HG03575 (cell line): ENCODE data around the gene FCER1G.

Experiments used
- ATAC-seq: cut with Tn5 transposase; IDR thresholded peaks from one replicate; pipeline ENCODE4 v1.9.1; 2021; ENCODE audit not compliant: unreplicated experiment, insufficient number of reproducible peaks, low FRiP score; ENCODE audit errors: extremely low read depth

The FCER1G gene

DNA sequence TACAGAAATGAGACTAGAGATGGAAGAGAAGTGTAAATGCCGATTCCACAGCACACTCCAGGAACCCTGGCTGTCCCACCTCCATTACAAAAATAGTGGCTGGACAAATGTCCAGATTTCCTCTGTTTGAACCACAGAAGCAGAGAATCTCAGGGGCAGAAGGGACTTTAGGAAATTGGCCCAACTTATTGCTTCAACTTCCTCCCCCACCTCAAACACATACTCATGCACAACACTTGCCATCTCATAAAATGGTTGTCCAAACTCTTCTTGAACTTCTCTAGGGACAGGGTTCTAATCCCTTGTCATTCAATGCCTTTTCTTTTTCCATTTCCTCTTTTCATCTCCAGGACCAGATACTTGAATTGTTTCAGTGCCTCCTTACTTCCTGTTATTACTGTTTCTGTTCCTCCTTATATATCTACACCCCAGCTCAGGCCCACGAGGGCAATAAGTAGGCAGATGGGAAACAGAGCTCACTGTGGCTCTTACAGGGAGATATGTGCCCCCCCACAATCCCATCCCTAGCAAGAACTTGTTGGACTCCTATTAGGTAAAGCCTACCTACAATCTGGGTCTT is 29.3 kb upstream of the FCER1G start:
- ATAC-seq: no peak

DNA sequence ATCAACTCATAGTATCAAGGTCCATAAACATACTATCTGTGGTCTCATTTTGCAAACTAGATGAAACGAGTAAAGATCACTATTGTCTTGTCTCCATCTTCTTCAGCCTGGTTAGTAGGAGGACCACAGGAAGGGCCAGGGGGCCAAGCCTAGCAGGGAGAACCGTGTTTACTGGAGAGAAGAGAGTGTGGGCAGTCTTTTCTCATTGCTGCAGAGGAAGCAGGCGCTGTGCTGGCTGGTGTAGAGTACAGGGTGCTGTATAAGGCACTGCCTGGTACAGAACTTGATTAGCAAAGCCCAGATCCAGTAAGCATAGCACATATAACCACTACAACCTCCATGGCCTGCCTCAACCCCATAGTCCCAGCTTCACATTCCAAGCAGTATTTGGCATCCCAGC is 27.8 kb upstream of the FCER1G start:
- no peak for ATAC-seq

DNA sequence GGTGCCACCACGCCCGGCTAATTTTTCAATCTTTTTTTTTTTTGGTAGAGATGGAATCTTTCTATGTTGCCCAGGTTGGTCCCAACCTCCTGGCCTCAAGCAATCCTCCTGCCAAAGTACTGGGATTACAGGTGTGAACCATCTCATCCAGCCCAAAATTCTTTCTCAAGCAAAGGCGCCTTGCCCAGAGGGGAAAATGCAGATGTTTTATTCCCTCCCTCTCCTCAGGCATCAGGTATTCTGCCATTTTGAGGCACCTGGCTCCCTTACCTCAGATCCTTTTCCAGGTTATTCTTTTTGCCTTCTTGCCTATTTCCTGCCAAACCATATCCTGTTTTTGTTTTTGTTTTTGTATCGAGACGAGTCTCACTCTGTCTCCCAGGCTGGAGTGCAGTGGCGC is 26.7 kb upstream of the FCER1G start:
- ATAC-seq: no peak

DNA sequence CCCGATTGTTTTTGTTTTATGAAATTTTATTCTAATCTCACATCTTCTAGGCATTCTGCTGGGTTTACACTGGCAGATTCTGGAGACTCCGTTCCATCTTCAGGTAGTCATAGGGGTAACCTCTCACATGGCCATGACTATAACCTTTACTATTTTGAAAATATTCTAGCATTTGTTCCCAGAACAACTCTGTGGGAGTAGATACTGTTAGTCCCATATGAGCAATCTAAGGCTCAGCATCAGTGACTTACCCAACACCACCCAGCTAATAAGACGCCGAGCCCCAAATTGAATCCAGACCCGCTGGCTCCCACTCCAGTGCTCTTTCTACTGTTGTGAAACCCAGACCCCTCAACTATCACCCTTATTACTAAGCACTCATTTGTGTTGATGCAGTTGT is 26.1 kb upstream of the FCER1G start:
- no peak for ATAC-seq

DNA sequence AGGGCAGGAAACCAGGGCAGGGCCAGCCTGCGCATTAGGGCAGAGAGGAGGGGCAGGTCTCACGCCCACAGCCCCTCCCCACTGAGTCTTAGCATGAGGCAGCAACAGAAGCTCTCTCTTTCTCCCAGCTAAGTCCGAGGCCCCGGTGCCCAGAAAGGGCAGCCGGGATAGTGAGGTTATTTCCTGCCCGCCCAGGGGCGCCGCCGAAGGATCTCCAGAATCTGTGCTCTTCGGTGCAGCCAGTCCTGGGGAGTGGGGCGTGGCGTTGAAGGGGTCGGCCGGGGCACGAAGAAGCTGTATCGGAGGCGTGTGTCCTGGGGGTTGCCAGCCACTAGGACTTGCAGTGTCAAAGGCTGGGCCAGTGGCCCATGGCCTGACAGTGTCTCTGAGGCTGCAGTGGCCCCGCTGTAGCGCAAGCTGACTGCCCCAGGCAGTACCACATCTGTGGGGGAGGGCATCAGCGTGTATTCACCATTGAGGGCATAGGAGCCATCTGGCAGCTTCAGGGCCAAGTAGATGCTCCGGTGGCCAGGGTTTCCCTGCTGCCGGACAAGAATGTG is 24.1 kb upstream of the FCER1G start:
- no peak for ATAC-seq

DNA sequence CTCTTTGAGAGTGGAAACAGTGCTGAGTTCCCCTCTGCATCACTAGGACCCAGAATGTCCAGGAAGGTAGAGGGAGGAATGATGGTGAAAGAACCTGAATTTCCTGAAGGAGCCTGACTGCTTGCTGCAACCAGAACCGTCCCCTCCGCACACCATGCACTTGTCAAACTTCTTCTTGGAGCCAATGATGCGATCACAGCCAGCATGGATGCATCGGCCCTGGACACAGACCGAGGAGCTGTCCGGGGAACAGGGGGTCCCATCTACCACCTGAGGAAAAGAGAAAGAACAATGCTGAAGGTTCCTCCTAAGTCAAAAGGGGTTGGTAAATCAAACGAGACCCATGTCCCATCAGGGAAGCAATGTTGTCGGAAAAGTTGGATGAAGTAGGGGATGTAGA is 23.1 kb upstream of the FCER1G start:
- no peak for ATAC-seq

DNA sequence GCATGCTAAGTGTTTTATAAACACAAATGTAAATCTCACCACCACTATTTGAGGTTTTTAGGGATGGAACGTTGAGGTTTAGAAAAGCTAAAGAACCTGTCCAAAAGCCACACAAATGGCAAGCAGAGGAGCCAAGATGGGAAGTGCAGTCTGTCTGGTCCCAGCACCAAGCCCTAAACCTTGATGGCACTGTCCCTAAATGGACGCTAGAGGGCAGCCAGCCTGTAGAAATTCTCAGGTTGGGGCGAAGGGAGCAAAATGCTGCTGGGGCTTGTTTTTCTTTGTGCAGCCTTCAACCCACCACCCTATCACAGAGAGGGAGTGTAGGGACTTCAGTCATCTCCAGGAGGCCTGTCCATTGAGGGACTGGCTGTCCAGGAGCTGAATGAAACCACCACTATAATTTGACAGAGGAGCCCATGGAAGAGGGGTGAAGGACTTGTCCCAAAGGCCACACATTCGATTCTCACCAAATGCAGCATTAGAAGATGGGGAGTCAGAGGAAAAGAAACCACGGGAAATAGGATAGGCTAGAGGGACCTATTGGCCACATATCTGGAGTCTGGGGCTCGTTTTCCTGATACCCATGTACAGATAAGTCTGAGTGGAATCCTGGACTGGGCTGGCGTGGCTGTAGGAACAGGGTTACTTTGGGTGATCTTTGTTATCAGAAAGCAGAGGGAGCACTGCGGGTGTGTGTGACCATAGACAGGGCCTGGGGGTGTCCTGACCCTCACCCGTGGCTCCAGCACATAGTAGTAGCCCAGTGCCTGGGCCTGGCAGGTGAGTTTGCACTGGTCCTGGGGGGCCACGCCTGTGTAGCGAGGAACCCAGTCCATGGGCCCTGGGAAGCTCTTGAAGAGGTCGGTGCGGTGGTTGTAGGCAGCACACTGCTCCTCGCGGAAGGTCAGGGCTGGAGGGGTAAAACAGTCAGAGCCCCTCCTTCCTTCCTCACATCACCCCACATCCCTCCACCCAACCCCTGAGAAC is 22.3 kb upstream of the FCER1G start:
- no peak for ATAC-seq

DNA sequence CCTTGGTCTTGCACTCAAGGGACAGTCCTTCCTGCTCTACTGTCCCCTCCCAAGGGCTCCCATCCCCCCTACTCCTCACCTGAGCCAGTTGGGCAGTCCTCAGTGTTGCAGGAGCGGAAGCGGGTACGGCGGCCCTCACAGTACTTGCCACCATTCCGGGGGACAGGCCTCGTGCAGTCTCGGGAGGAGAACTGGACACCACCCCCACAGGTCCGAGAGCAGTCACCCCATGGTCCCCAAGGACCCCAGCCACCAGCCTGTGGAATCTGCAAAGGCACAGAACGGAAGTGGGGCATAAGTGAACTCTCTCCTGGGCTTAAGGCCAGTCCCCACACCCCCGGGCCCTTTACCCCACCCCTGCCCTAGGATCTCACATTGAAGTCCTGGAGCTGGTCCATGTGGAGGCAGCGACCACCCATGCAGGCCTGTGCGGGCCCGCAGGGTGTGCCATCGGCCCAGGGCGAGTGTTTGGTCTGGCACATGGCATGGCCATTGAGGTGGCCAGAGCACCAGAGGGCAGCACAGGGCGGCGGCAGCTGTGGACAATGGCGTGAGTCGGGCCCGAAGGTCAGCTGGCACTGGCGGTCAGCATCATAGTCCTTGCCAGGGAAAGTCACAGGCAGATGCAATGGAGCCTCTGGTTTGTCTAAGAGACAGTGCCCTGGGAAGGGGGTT is 21.4 kb upstream of the FCER1G start:
- no peak for ATAC-seq

DNA sequence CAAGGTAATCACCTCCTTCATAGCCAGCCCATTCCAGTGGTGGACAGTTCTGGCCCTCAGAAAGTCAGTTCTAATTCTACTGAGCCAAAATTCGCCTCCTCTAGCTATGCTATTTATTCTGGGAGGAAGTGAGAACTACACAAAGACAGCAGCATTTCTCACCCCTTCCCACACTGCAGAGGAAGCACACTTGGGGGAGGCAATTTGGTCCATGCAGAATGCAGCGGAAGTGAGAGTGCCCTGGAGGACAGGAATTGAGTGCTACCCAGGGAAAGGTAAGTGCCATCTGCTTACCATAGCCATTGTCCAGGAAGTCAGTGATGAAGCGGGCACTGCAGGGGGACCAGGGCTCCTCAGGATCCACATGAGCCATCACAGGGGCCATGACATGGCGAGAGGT is 19.9 kb upstream of the FCER1G start:
- no peak for ATAC-seq

DNA sequence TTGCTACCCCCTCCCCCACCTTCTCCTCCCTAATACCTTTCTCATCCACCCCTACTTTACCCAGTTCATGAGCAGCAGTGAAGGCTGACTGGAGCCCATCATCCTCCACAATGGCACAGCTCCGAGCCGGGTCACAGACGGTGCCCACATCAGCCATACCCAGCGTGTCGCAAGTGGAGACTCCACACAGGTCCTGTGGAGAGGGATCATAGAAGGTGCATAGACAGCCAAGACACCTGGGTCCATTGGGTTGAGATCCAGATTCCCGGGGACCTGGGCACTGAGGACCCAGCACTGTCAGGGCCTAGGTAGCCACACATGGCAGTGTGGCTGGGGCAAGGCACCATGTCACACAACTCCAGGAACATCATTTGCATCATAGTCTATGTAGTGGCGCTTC is 19.0 kb upstream of the FCER1G start:
- no peak for ATAC-seq

DNA sequence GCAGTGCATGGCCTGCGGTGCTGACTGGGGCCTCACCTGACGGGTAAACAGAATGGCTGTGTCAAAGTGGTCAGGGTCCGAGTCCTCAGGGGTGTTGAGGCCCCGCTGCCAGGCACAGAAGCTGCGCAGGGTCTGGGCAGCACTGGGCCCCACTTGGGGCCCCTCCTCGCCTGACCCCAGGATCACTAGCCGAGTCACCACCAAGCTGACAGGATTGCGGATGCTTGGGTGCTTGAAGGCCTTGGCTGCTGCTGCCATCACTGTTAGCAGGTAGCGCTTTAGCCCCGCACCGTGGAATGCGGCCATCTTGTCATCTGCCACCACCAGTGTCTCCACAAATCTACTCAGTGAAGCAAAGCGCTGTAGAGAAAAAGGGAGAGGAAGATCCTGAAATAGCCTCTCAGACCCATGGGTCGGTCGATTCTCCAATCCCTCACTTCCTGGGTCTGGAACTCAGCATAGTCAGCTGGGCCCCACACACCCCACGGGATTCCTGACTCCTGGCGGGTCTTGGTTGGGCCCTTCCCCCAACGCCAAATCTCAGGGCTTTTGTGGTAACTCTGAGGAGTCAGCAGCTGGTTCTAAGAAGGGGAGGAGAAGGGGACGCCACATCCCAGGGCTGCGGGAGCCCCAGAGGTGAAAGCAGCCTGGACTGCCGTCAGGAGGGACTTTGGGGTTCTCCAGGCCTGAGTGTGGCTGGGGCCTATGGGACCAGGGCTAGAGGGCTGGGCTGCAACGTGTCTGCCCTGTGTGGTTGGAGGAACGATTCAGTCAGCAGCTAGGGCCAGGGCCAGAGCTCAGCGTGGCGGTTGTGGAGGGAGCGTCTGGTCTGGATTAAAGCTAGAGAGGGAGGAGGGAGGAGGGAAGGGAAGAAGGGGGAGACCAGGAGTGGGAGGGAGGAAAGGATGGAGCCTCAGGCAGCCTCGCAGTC is 18.3 kb upstream of the FCER1G start:
- ATAC-seq: no peak

DNA sequence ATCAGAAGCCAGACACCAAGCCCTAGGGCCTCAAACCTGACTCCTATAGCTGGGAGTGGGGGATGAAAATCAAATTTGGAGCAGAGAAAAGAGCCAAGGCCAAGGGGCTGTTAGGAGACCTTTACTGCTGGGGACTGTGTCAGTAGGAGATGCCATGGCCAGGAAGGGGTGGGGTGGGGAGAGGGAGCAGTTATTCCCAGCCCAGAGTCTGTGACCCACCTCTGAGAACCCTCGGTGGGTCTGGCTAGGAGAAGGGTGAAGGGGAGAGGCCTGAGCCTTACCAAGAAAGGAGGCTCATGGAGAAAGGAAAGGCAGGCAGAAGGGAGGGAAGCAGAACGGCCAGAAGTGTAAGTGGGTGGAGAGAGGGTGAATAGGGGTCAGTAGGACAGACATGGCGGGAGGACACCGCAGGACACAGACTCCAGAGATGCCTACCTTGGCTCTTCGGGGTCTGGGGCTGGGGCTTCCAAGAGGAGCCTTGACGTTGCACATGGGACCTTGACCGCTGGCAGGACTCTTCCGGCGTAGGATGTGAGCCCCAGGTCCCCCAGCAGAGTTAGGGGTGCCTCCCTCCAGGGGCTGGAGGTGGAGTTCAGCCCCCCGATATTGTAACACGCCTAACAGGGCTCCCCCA is 17.4 kb upstream of the FCER1G start:
- ATAC-seq: no peak

DNA sequence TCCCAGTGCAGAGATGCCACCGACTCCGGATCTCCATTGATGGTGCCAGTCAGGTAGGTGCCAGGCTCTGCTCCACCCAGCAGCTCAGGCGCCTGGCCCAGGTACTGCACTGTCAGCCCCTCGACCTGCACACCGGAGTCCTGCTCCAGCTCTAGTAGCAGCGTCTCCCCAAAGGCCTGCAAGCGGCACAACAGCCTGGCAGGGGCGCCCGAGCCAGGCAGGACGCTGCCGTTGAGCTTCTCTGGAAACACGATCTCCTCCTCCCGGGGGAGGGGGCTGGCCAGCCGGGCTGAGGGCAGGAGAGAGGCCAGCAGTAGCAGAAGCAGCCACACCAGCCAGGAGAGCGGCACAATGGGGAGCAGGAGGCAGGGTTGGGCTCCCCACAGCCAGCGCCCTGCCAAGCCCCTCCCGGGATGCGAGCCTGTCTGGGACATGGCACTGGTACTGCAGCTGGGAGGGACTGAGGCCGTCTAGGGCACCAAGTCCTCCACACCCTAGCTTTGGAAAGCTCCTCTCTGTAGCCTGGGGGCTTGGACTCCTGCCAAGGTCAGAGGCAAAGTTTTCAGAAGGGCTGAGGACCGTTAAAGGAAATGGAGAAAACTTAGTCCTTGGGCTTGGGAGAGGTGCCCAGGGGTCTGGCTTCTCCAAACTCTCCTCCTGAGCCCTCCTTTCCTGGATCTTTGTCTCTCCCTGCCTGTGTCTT is 16.8 kb upstream of the FCER1G start:
- no peak for ATAC-seq

DNA sequence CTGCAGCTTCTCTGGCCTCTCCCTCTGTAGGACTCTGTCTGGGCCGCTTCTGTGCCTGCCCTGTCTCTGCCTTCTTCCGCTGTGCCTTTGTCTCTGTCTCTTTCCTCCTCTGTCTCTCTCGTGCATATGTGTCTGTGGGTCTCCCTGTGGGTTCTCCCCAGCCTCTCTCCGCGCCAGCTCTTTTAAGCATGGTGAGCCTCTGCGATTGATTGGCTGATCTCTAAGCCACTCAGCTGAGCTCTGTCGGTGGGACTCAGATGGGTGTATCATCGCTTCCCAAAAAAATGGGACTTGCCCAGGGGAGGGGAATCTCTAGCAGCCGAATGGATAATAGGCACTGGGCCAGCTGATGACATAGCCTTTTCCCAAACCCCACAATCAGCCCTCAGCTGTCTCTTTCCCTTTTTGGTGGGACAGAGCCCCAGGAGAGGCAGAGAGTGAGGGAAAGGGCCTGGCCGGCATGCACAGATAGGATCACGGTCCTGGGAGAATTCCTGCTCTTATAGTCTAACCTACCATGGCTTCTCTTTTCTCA is 16.1 kb upstream of the FCER1G start, which contains the start of gene ADAMTS4:
ADAMTS4 (minus strand) TSS at position 158 of the 535 bp plus-strand sequence. CDS start 427 bp downstream, outside the sequence.
- no peak for ATAC-seq

DNA sequence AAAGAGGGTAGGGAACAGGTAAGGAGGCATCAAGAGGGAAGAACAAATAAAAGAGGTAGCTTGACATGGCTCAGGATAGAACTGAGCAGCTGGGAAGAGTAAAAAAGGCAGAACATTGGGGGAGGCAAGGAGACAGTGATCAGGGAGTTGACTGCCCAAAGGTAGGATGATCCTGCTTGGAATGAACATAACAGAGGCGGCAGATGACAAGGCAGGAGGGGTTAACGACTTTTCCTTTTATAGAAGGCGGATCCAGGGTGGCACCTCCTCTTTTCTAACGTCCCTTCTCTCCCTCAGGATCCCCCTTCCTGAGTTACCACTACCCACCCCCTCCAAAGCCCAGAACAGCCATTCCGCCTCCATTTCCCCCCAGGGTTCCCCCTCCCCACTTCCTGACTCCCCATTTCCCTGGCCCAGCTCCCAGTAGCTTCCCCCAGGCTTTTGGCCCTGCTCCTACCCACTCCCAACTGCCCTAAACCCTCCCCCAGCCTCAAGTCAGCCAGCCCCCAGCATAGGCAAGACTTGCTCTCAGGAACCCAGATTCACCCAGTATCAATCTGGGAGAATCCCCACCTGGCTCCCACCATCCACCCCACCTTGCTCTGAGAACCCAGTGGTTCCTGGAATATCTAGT is 15.5 kb upstream of the FCER1G start:
- no peak for ATAC-seq

DNA sequence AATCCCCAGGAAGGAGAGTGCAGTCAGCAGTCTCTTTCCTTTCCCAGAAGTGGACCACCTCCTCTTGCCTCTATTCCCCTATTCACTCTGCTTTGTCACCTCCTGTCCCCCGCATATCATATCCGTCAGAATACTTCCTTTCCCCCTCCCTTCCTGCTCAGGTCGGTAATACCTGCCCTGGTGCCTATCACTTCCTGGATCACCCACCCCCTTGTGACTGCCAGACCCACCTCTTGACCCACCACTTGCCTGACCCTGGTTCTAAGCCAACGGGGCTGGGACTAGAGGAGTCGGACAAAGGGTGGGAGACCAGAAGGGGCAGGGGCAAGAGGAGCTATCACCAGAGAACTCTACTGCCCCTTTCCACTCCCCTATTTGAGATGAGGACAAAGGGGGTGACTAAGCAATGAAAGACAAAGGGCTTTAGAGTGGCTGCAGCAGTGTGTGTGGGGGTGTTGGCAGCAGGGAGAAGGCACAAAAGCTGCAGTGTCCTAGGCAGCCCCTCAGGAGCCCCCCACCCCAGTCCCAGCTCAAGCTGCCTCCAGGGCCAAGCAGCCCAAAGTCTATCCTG is 14.6 kb upstream of the FCER1G start:
- no peak for ATAC-seq
